Nucleus accumbens (tissue), 56 donors: ENCODE measurements around the gene TENM3.
A peak's percentile ranks its signal among the peaks of the same experiment; 100 is the strongest.

Experiments
- DNase-seq, 56 donors: peaks; one replicate each; lab custom pipeline; 2025; lab: John Stamatoyannopoulos, UW

TENM3 gene

DNA sequence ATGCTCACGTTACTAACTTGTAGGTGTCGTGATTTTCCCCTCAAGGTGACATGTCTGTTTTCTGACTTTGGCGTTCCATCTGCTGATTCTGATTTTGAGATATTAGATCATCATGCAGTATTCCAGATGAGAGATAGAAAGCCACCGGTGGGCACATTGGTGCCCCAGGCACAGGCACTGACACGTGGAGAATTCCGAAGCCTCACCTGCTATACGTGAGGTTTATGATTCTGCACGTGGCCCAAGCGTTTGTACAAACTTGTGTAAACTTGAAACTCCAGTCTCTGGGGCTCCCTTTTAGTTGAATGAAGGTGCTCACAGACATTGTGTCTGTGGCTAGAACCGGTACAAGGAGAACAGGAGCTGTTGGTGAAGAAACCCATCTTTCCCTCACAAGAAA is 81.1 kb downstream of the TENM3 start:
- DNase-seq, result no peak

DNA sequence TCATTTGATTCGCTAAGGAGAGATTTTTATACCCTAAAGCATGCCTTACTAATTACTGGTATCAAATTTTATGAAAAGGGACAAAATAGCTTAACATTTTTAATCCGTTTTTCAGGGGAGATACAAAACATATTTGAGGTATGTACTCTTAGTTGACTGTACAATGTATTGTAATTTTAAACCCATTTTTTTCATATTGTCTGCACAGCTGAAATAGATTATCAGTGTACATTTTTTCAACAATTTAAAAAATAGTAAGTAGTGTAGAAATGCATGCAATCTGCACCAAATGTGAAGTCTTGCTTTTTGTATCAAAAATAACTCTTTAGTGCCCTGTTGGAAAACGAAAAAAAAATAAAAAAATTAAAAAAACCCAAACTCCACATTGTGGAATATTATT is 82.2 kb downstream of the TENM3 start:
- DNase-seq, result no peak

DNA sequence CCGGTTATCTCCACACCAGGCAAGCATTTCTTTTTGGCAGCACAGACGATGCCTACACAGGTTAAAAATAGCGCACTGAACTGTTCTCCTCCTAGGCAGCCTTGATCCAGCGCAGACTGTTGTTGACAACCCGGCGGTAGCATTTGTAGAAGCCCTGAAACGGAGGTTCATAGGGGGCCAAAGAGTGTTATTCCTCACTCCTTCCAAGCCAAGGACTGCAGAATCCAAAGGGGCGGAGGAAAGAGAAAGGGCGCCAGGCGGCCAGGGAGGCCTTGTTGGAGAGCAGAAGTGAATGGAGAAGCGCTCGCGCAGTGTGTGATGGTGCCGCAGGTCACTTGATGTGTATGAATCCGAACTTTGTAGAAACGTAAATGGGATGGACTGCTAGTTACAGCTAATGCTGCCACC is 82.7 kb downstream of the TENM3 start:
- no peak for DNase-seq

- no peak for DNase-seq
Measured at GRCh38 chr4:182328505-182328904, 85.3 kb downstream of the TENM3 start.

GRCh38 chr4:182337366-182337765 is 94.2 kb downstream of the TENM3 start:
- DNase-seq, result no peak

GRCh38 chr4:182338063-182338462 is 94.9 kb downstream of the TENM3 start:
- DNase-seq, result no peak

GRCh38 chr4:182338746-182339145 is 95.5 kb downstream of the TENM3 start:
- no peak for DNase-seq

DNA sequence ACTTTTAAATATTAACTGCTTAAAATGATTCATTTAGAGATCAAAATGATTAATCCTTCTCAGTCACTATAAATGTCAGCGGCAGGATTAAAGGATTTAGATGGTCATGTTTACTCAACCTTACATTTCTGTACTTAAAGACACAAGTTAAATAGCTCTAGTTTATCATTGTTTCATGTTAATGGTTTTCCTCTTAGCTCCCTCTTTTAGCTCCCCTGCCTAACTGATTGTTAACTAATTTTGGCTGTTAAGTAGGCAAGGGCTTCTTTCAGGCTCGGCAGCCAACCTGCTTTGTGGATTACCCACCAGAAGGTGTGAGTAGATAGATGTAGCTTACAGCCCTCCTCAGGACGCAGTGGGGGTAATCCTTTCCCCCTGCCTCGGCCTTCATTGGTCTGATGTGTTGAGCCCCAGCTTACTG is 96.0 kb downstream of the TENM3 start:
- no peak for DNase-seq

DNA sequence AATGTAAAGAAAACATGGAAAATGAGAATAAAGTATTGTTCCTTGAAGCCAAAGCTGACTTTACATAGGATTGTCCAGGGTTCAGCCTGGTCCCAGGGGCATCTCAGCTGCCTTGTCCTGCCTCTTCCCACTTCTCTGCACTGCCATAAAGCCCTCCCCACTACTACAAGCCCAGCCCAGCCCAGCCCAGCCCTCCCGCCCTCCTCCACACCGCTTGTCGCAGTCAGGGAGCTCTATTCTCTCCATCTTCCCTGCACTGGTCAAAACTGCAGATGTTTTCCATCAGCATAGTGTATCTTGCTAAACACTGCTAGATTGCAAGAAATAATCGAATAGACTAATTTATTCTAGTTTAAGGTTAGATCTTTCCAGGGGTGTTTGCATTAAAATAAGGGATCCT is 100.3 kb downstream of the TENM3 start:
- DNase-seq, result no peak

GRCh38 chr4:182344968-182345367 is 101.8 kb downstream of the TENM3 start:
- DNase-seq, result no peak

DNA sequence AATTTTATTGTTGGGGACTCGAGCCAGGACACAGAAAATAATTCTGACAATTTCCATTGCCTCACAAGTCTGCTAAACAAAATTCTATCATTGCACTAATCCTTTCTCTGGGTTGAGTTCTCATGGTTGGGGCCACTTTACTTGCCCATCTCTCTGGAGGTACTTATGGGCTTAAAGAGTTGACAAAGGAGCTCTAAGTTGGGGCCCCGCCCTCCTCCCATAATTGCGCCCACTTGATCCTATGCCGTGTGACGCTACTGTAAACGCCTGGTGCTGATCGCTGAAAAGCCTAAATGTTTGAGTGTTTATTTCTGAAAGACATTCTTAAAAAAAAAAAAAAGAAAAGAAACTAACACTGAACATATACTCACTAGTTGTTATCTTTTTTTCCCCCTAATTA is 103.0 kb downstream of the TENM3 start:
- no peak for DNase-seq

GRCh38 chr4:182346675-182347375 is 103.6 kb downstream of the TENM3 start:
- DNase-seq, result no peak

GRCh38 chr4:182348779-182349326 is 105.7 kb downstream of the TENM3 start:
- DNase-seq, result no peak

DNA sequence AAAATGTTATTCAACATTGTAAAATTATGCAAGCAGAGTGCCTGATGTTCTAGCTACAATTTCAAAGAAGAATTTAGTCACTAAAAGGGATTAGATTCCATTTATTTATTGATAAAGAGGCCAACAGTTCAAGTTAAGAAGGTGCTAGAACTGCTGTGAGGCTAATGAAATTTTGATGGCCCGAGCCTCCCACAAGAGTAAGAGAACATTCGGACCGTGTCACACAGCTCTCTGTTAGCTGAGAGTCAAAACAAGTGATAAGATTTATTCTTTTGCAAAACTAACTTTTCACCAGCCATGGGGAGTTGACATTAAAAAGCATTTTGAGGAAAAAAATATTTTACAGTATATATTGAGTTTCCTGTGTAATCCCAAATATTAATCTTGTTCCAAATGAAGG is 106.8 kb downstream of the TENM3 start:
- DNase-seq, result no peak

DNA sequence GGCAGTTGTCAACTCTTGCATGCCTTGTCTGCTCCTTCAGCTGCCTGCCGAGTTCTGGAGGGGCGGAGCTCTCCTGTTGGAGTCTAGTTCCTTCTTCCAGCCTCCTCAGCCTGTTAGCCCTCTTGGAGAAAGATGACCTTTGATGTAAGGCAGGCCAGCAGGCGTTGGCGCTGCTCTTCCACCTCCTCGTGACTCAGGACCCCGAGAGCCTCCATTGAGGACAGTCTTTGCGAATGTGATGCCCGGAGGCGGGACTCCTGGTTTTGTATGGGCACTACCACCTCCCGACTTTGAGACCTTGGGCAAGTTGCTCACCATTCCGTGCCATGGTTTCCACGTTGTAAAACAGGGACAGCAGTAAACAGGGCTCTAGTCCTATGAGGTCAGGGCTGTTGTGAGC is 108.3 kb downstream of the TENM3 start:
- DNase-seq, result peak in 1 of 56 donors; percentile 1

- DNase-seq, result no peak
Measured at GRCh38 chr4:182354106-182354505, 110.9 kb downstream of the TENM3 start.

DNA sequence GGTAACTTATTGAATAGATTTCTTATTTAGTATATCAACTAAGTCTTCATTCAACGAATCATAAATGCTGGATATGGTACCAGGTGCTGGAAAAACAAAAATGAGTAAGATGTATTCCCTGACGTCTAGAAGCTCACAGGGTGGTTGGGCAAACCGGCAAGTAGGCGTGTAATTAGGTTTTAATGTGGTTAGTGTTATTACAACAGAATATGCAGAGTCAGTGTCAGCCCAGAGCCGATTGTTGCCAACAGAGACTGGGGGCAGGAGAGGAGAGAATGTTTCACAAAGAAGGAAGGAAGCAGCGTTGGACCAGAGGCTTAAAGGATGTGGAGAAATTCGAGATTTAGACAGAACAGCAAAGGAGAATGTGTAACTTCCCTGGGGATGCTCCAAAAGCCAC is 111.7 kb downstream of the TENM3 start:
- no peak for DNase-seq

DNA sequence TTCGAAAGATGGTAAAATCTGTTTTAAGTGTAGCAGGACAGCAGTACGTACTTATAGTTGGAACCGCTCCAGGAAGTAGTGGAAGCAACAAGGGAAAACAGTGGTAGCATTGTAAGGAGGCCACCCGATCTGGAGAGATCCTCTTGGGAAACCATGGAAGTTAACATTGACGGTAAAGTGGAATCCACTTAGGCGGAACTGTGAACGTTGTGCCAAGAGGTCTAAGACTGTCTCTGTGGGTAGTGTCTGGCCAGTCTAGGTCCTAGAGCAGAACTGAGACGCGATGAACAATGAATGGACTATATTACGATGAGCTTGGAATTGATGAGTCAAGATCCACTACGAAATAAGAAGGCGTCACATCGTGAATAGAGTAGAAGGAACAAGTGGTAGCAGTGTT is 124.0 kb downstream of the TENM3 start:
- DNase-seq, result no peak

DNA sequence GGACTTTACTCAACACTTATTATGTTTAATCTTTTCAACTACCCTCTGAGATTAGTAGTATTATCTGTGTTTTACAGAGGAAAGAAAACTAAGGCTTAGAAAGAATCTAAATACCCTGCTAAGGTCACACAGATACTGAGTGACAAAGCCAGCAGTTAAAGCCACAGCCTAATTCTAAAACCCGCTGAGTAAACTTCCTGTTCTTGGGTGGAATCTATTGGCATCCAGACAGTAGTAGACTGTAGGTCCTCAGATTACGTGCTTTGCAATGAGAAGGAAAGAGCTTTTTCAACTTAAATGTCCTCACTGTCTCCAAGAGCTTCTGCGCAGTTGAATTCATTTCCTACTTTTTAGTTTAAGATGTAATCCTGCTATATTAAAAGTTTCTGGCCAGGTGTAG is 126.0 kb downstream of the TENM3 start:
- DNase-seq, result no peak

- no peak for DNase-seq
Measured at GRCh38 chr4:182370491-182370890, 127.3 kb downstream of the TENM3 start.

DNA sequence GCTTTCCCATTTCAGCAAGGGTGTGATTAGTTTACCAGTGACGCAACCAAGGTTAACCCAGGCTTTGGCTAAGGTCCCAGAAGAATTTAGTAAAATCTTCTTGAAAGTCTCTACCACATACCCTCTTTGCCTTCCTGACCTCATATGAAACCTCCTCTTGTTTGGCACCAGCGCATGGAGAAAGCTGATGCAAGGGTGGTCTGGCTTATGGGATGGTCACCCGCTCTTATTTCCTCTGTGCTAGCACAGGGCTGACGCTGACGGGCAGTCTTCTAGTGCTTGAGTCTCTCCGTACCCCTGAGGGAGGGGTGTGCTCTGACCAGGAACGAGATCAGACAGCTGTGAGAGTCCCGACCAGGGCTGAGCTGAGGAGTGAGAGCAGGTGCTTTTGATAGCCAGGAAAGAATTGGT is 137.6 kb downstream of the TENM3 start:
- DNase-seq, result no peak

GRCh38 chr4:182382941-182383340 is 139.7 kb downstream of the TENM3 start:
- DNase-seq, result no peak

DNA sequence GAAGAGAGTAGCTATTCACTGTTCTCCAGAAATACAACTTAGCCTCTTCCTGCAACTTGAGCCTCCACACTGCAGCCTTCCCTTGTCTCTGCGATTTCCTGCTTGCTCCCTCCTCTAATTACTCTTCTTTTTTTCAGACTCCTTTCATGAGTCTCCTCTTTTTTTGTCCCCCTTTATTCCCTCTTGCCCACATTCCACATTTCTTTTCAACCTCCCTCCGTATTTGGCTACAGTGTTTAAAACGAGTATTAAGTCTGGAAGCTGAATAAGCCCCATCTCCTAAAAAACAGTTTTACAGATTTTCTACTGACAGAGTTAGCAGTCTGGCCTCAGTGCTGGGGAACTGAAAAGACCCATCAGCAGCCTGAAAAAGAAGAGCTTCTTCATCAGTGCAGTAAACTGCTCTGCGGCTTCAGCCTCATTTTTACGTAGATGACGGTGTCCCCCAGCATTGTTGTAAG is 141.5 kb downstream of the TENM3 start:
- DNase-seq, result no peak
